A549 treated with ZK216348 at 1 μM for 4 hours (cell line): Measurements from ENCODE around the gene IL12B. TPM values are rescaled to one million over a fixed set of nuclear protein-coding genes. Genes with fewer than 3 reads are reported as not detected.

Experiments used
- total RNA-seq: library from RNA; stranded (reverse); fragments of 200-300 nt; extraction: Qiagen RNA extraction; gene quantifications from 5 replicates; pipeline ENCODE4 v1.2.3, GENCODE V29; 2022; ENCODE audit warnings: low read depth

The IL12B gene
- 0.05 to 0.11 TPM (median 0.09 TPM) in 3 of 5 replicates, not detected in the others for total RNA-seq

DNA sequence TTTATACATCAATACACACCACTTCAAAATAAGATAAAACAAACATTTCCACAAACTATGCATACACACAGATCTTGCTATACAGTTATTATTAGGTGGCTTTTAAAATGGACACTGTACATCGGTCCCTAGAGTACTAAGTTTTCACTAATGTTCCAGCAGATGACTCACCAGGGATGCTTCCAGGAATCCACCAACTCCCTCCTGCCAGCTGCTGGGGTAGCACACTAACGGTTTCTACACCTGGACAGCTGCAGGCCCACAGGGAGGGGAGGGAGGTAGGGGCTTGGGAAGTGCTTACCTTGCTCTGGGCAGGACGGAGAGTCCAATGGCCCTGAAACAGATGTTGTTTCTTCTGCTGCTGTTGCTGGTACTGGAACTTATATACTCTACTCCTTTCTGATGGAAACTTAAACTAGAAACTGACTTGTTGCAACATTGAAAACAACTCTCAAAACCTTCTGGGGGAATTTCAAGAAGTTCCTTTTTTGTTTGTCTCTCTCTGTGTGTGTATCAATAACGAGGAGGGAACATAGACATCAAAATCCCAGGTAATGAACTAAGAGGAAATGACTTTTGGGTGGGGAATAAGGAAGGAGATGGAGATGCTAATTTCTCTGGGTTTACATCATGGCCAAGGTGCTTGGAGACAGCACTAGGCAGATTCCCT lies at the start of gene IL12B:
IL12B (minus strand) TSS at position 357 of the 670 bp plus-strand sequence. CDS start 3,705 bp downstream, outside the sequence.

Other genes with a start within 250 kb of the IL12B start
- 0.38 to 1.8 TPM (median 0.71 TPM) in 5 replicates for gene EBF1, start 230.6 kb downstream of the IL12B start, total RNA-seq
- 128 to 155 TPM (median 142 TPM) in 5 replicates for gene RNF145, start 120.9 kb downstream of the IL12B start, total RNA-seq
- gene UBLCP1, start 67.2 kb downstream of the IL12B start, total RNA-seq: 23.6 to 42.9 TPM (median 33.7 TPM) in 5 replicates